ENCODE measurements around the gene DNM2.
"Not testable (repeated sequence)": the region's sequence is repeated elsewhere in the genome, so short reads cannot be mapped to it uniquely, and the experiment has no call there.

The DNM2 gene

GRCh38 chr19:10850631-10851030 lies 132.8 kb downstream of the DNM2 start:
- TF ChIP-seq CTCF (IDR thresholded peaks at IDR 0.05; ENCODE audit: low read depth, low read length) (no peak), POLR2A (IDR thresholded peaks at IDR 0.05; ENCODE audit: extremely low read depth, insufficient read length) (no peak)

GRCh38 chr19:10852098-10852800 lies 134.4 kb downstream of the DNM2 start:
- H3K4me3 ChIP-seq (ENCODE audit: low read depth, low read length) = no peak overlapping the region
- DNase-seq (ENCODE audit: low read depth) = no peak
- TF ChIP-seq MYC (IDR thresholded peaks at IDR 0.05; ENCODE audit: low read depth, low read length) = no peak

More at GRCh38 chr19:10850631-10851030, 132.8 kb downstream of the DNM2 start:
- DNase-seq (ENCODE audit: low read depth) = no peak
- H3K4me3 ChIP-seq (ENCODE audit: low read depth, low read length) = no peak overlapping the region

GRCh38 chr19:10852941-10853340 lies 135.1 kb downstream of the DNM2 start:
- TF ChIP-seq MYC (IDR thresholded peaks at IDR 0.05; ENCODE audit: low read depth, low read length) (no peak), CTCF (IDR thresholded peaks at IDR 0.05; ENCODE audit: low read depth, low read length) (no peak), POLR2A (IDR thresholded peaks at IDR 0.05; ENCODE audit: extremely low read depth, insufficient read length) (no peak), MAX (IDR thresholded peaks at IDR 0.05; ENCODE audit: low read depth, low read length) (no peak)
- no peak overlapping the region for H3K4me3 ChIP-seq (ENCODE audit: low read depth, low read length)
- DNase-seq (ENCODE audit: low read depth) = no peak

DNA sequence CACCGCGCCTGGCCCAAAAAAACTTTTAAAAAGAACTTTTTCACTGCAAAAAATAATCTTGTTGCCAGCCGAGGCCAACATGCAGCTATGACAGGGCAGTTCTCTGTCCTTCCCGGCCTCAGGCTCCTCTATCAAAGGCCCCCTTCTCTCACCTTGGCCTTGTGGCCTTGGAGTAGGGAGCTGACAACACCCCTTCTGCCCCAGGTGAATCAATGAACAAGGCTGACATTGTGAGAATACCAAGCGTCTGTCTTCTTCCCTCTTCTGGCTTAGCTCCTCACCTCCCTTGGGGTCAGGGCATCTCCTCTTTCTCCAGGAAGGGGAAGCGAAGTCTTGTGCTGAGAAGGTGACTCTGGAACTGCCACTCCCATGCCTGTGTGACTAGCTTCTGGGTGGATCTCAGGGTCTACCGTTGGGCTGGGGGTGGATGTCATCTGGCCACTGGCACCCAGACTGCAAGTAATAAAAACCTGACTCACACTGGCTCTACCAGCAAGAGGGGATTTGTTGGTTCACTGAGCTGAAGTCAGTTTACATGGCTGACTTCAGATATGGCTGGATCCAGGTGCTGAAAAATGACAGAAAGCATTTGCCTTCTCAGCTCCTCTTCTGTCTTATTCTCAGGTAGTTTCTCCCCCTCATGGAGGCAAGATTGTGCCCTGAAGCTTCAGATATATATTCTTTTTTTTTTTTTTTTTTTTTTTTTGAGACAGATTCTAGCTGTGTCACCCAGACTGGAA lies 136.6 kb downstream of the DNM2 start:
- DNase-seq (ENCODE audit: low read depth) = peak; percentile 67
- TF ChIP-seq POLR2A (IDR thresholded peaks at IDR 0.05; ENCODE audit: extremely low read depth, insufficient read length) = no peak
- no peak for TF ChIP-seq MYC (IDR thresholded peaks at IDR 0.05; ENCODE audit: low read depth, low read length)
- no peak for TF ChIP-seq MAX (IDR thresholded peaks at IDR 0.05; ENCODE audit: low read depth, low read length)
- TF ChIP-seq CTCF (IDR thresholded peaks at IDR 0.05; ENCODE audit: low read depth, low read length) = no peak
- no peak overlapping the region for H3K4me3 ChIP-seq (ENCODE audit: low read depth, low read length)

- peak; percentile 54 for DNase-seq (ENCODE audit: low read depth)
- TF ChIP-seq MYC (IDR thresholded peaks at IDR 0.05; ENCODE audit: low read depth, low read length) = no peak
- peak; percentile 56 for TF ChIP-seq CTCF (IDR thresholded peaks at IDR 0.05; ENCODE audit: low read depth, low read length)
Measured at GRCh38 chr19:10855879-10856522, 138.1 kb downstream of the DNM2 start.

DNA sequence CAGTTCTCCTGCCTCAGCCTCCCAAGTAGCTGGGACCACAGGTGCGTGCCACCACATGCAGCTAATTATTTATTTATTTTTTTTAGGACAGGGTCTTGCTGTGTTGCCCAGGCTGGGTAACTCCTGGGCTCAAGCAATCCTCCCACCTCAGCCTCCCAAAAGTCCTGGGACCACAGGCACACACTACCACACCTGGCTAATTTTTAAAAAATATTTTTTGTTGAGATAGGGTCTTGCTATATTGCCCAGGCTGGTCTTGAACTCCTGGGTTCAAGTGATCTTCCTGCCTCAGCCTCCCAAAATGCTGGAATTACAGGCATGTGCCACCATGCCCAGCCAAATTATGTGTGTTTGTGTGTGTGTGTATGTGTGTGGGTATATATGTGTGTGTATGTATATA lies 139.0 kb downstream of the DNM2 start:
- DNase-seq (ENCODE audit: low read depth); H3K4me3 ChIP-seq (ENCODE audit: low read depth, low read length): not testable (repeated sequence)

More at GRCh38 chr19:10855879-10856522, 138.1 kb downstream of the DNM2 start:
- no peak overlapping the region for H3K4me3 ChIP-seq (ENCODE audit: low read depth, low read length)
